Esophagus squamous epithelium (tissue), 5 donors: ENCODE measurements around the gene ZNF660. TPM values are rescaled to one million over a fixed set of nuclear protein-coding genes. Genes with fewer than 3 reads are reported as not detected.
A peak's percentile ranks its signal among the peaks of the same experiment; 100 is the strongest.

Source experiments
- DNase-seq: peaks from one replicate; lab custom pipeline; 2025; lab: John Stamatoyannopoulos, UW
- H3K27ac ChIP-seq, 4 donors: fragments of 200-600 bp; sonication (generic); one replicate each; pipeline ENCODE4 v1.5.1; 2016 to 2019; ENCODE audit warnings: mild to moderate bottlenecking in 1 of 4
- H3K27me3 ChIP-seq, 4 donors: fragments of 200-600 bp; sonication (generic); 1 replicate in 3 of 4; 2 replicates in 1 of 4; pipeline versions ENCODE4 v1.5.1 to v1.6.0; 2017 to 2021; ENCODE audit warnings: antibody characterized with exemption in 1 of 4
- H3K36me3 ChIP-seq, 3 donors: fragments of 200-600 bp; sonication (generic); one replicate each; pipeline ENCODE4 v1.5.1; 2016 to 2019
- H3K4me1 ChIP-seq, 3 donors: fragments of 200-600 bp; sonication (generic); one replicate each; pipeline ENCODE4 v1.5.1; 2017 to 2019
- H3K4me3 ChIP-seq, 4 donors: fragments of 200-600 bp; sonication (generic); 1 replicate in 3 of 4; 2 replicates in 1 of 4; pipeline ENCODE4 v1.5.1; 2016 to 2019; ENCODE audit warnings: mild to moderate bottlenecking in 2 of 4, moderate library complexity in 1 of 4
- H3K9me3 ChIP-seq, 3 donors: fragments of 200-600 bp; sonication (generic); one replicate each; pipeline ENCODE4 v1.5.1; 2016 to 2019
- POLR2A ChIP-seq, 4 donors: fragments of 450-650 bp; IDR thresholded peaks; one replicate each; pipeline ENCODE4 v1.6.1; 2017; ENCODE audit warnings: antibody characterized with exemption in 4 of 4, mild to moderate bottlenecking in 4 of 4, moderate library complexity in 3 of 4
- WGBS, 2 donors: methylation state at CpG; one replicate each; pipeline ENCODE4 v1.1.5; 2018; 5-methylcytosine and 5-hydroxymethylcytosine counted together
- intact Hi-C: fragments of 100-400 bp; cut with DNase I; formaldehyde crosslinking; loops from one replicate; pipeline ENCODE4 v1.15.0; 2022
- total RNA-seq, 4 donors: library from RNA; depleted of rRNA; stranded (reverse); fragments of >200 nt; gene quantifications; one replicate each; pipeline ENCODE4 v1.1.0, GENCODE V29; 2016
- TF ChIP-seq, protein P1 (sequence below), 6 experiments: fragments of 450-650 bp in 4 of 6; fragments of 200-600 bp in 2 of 6; sonication (generic) in 2 of 6; IDR thresholded peaks; one replicate each; pipeline ENCODE4 v1.5.1; 2016 to 2019; ENCODE audit warnings: antibody characterized with exemption in 6 of 6, mild to moderate bottlenecking in 4 of 6, moderate library complexity in 4 of 6
- donor health status: DM: yes; HTN: yes; CAD: no.

ZNF660 gene
- total RNA-seq, 4 donors from 2014 or later: 0.04 to 2.5 (median 0.34) TPM

GRCh38 chr3:44642337-44642736 is 57.6 kb downstream of the ZNF660 start:
- H3K27ac ChIP-seq: no peak overlapping the region
- no peak for DNase-seq

GRCh38 chr3:44643024-44643423 is 58.3 kb downstream of the ZNF660 start:
- Histone ChIP-seq H3K4me3 (peak overlapping the region in 1 of 4 donors; percentile 7), H3K27me3 (no peaks in the 10 kb centered on the region), H3K36me3 (peaks cover 13 to 60% (median 20%) of the 10 kb centered on the region in 3 donors), H3K27ac (no peak overlapping the region), H3K9me3 (peaks cover 6 to 63% (median 52%) of the 10 kb centered on the region in 3 donors), H3K4me1 (peaks cover 0 to under 1% (median 0%) of the 10 kb centered on the region in 3 donors)
- DNase-seq: no peak
- 98 to 99% methylated on average over 4 of the region's 4 CpGs for WGBS, 2 donors
- intact Hi-C loops: no loop called here
- TF ChIP-seq, protein P1, sequence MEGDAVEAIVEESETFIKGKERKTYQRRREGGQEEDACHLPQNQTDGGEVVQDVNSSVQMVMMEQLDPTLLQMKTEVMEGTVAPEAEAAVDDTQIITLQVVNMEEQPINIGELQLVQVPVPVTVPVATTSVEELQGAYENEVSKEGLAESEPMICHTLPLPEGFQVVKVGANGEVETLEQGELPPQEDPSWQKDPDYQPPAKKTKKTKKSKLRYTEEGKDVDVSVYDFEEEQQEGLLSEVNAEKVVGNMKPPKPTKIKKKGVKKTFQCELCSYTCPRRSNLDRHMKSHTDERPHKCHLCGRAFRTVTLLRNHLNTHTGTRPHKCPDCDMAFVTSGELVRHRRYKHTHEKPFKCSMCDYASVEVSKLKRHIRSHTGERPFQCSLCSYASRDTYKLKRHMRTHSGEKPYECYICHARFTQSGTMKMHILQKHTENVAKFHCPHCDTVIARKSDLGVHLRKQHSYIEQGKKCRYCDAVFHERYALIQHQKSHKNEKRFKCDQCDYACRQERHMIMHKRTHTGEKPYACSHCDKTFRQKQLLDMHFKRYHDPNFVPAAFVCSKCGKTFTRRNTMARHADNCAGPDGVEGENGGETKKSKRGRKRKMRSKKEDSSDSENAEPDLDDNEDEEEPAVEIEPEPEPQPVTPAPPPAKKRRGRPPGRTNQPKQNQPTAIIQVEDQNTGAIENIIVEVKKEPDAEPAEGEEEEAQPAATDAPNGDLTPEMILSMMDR (IDR thresholded peaks at IDR 0.05): no peak
- TF ChIP-seq POLR2A (IDR thresholded peaks at IDR 0.05): no peak

More at GRCh38 chr3:44642337-44642736, 57.6 kb downstream of the ZNF660 start:
- TF ChIP-seq POLR2A (IDR thresholded peaks at IDR 0.05): no peak
- TF ChIP-seq, protein P1 (IDR thresholded peaks at IDR 0.05): no peak
- intact Hi-C loops: no loop called here
- Histone ChIP-seq H3K27me3 (no peaks in the 10 kb centered on the region), H3K4me1 (no peaks in the 10 kb centered on the region), H3K36me3 (peaks cover 13 to 67% (median 20%) of the 10 kb centered on the region in 3 donors), H3K9me3 (peaks cover 6 to 70% (median 52%) of the 10 kb centered on the region in 3 donors), H3K4me3 (no peak overlapping the region)
- 95 to 100% methylated on average over 4 of the region's 4 CpGs for WGBS, 2 donors

- Histone ChIP-seq H3K36me3 (peaks cover 0 to 35% (median 10%) of the 10 kb centered on the region in 3 donors), H3K4me1 (peaks cover 4 to 18% (median 6%) of the 10 kb centered on the region in 3 donors), H3K4me3 (no peak overlapping the region), H3K27me3 (no peaks in the 10 kb centered on the region), H3K9me3 (peaks cover 2 to 19% (median 17%) of the 10 kb centered on the region in 3 donors), H3K27ac (no peak overlapping the region)
- intact Hi-C loops: no loop called here
- TF ChIP-seq POLR2A (IDR thresholded peaks at IDR 0.05): no peak
- TF ChIP-seq, protein P1 (IDR thresholded peaks at IDR 0.05): no peak
- 73 to 79% methylated on average over 1 of the region's 1 CpG for WGBS, 2 donors
- no peak for DNase-seq
Observed at GRCh38 chr3:44647771-44648170, 63.0 kb downstream of the ZNF660 start.

- TF ChIP-seq POLR2A (IDR thresholded peaks at IDR 0.05): no peak
- TF ChIP-seq, protein P1 (IDR thresholded peaks at IDR 0.05): no peak
- intact Hi-C loops: no loop called here
- WGBS, 2 donors: 0% methylated on average over 12 of the region's 37 CpGs; no CpG with 5 or more reads in 1 of the 2 donors
- H3K27ac ChIP-seq: peak within 1 kb of the TSS; percentile 69 to 85 (median 78)
- peaks cover 0 to 10% (median 8%) of the 10 kb centered on the region in 3 donors for H3K9me3 ChIP-seq
- H3K4me1 ChIP-seq: peaks cover 4 to 18% (median 6%) of the 10 kb centered on the region in 3 donors
- no peak for DNase-seq
- H3K4me3 ChIP-seq: peak within 1 kb of the TSS; percentile 72 to 87 (median 83)
- H3K36me3 ChIP-seq: peaks cover 0 to 35% (median 18%) of the 10 kb centered on the region in 3 donors
- no peaks in the 10 kb centered on the region for H3K27me3 ChIP-seq
Observed at GRCh38 chr3:44648564-44649229, 63.9 kb downstream of the ZNF660 start, which contains the start of gene ZNF35. TSS of gene ZNF35 (plus strand) at chr3:44648732. CDS start at chr3:44651068, 2,336 bp downstream.

Other genes starting within 250 kb of the ZNF660 start
- gene TCAIM, start 246.2 kb upstream of the ZNF660 start, total RNA-seq: 10 to 100 TPM; 15.6 to 25.0 (median 22.6) TPM
- 1 to 10 TPM; 3.2 to 6.9 (median 4.6) TPM for gene ZNF445, start 107.3 kb upstream of the ZNF660 start, total RNA-seq
- 1 to 10 TPM in 1 of 4 donors, under 1 TPM in 3; 0.61 to 2.9 (median 0.90) TPM for gene ZKSCAN7, start 29.8 kb upstream of the ZNF660 start, total RNA-seq
- 10 to 100 TPM in 1 of 4 donors, 1 to 10 TPM in 3; 4.8 to 11.6 (median 6.8) TPM for gene ZNF197, start 40.1 kb downstream of the ZNF660 start, total RNA-seq
- gene ZNF35, start 63.8 kb downstream of the ZNF660 start, total RNA-seq: 10 to 100 TPM in 3 of 4 donors, 1 to 10 TPM in 1; 3.7 to 14.3 (median 11.3) TPM
- 1 to 10 TPM; 1.7 to 7.2 (median 2.6) TPM for gene ZNF502, start 127.7 kb downstream of the ZNF660 start, total RNA-seq
- gene ZNF501, start 144.7 kb downstream of the ZNF660 start, total RNA-seq: 1 to 10 TPM in 1 of 4 donors, under 1 TPM in 3; 0.72 to 6.5 (median 0.82) TPM
- 10 to 100 TPM in 3 of 4 donors, 1 to 10 TPM in 1; 7.5 to 24.4 (median 16.2) TPM for gene KIAA1143, start 176.7 kb downstream of the ZNF660 start, total RNA-seq
- gene KIF15, start 176.8 kb downstream of the ZNF660 start, total RNA-seq: 1 to 10 TPM; 3.2 to 9.1 (median 4.9) TPM